H54 (cell line): ENCODE data around the gene PRKRA.

ENCODE experiments used
- DNase-seq: peaks from one replicate; pipeline ENCODE4 v3.0.0; 2011; ENCODE audit warnings: low spot score, mixed read lengths; ENCODE audit not compliant: insufficient read length
- FAIRE-seq: peaks from 3 replicates; lab custom pipeline; 2011; peaks lifted over from hg19 to GRCh38; lab: Jason Lieb, UNC
- POLR2A ChIP-seq: IDR thresholded peaks from 2 replicates; pipeline ENCODE4 v1.6.1; 2011; ENCODE audit warnings: low read depth, mild to moderate bottlenecking, low read length

Gene PRKRA

GRCh38 chr2:178391701-178392100 is 59.3 kb downstream of the PRKRA start:
- no peak for TF ChIP-seq POLR2A
- FAIRE-seq = no peak
- DNase-seq = no peak

GRCh38 chr2:178388287-178388686 is 62.7 kb downstream of the PRKRA start:
- DNase-seq (no peak), FAIRE-seq (no peak)
- no peak for TF ChIP-seq POLR2A

GRCh38 chr2:178386986-178387597 is 63.9 kb downstream of the PRKRA start:
- peak; percentile 53 for FAIRE-seq
- no peak for DNase-seq
- no peak for TF ChIP-seq POLR2A

- no peak for TF ChIP-seq POLR2A
- FAIRE-seq (no peak), DNase-seq (no peak)
Measured at GRCh38 chr2:178385595-178386148, 65.3 kb downstream of the PRKRA start.

GRCh38 chr2:178383718-178384117 is 67.3 kb downstream of the PRKRA start:
- TF ChIP-seq POLR2A = no peak
- FAIRE-seq (no peak), DNase-seq (no peak)
